B cell (primary cell): ENCODE measurements around the gene PRRG4. TPM values are rescaled to one million over a fixed set of nuclear protein-coding genes. Genes with fewer than 3 reads are reported as not detected.
"Not testable (repeated sequence)": the region's sequence is repeated elsewhere in the genome, so short reads cannot be mapped to it uniquely, and the experiment has no call there.

Experiments
- ATAC-seq: fragments of 200-7000 bp; cut with Tn5 transposase; one replicate; pipeline ENCODE4 v1.10.0; 2021; ENCODE audit warnings: low read depth, mild to moderate bottlenecking, moderate number of reproducible peaks, moderate library complexity
- CTCF ChIA-PET: fragments of 350-600 bp; sonication (Branson Sonifier 250); formaldehyde crosslinking; loops from one replicate; lab custom pipeline; 2021; ENCODE audit warnings: antibody characterized with exemption, inconsistent platforms; lab: Charles Lee
- POLR2A ChIA-PET: fragments of 350-600 bp; sonication (Branson Sonifier 250); formaldehyde crosslinking; loops from one replicate; lab custom pipeline; 2021; ENCODE audit warnings: antibody characterized with exemption; lab: Charles Lee
- DNase-seq: peaks from one replicate; pipeline ENCODE4 v3.0.0; 2013
- H2AFZ ChIP-seq: 2 replicates; pipeline ENCODE4 v1.6.1; 2012; ENCODE audit warnings: mild to moderate bottlenecking, low read depth, low read length; ENCODE audit not compliant: insufficient read depth, poor library complexity, severe bottlenecking
- H3K27ac ChIP-seq, 2 donors: 1 replicate in 1 of 2; 2 replicates in 1 of 2; pipeline ENCODE4 v1.5.1; 2012 to 2013; ENCODE audit warnings: low read length in 2 of 2, mild to moderate bottlenecking in 2 of 2, moderate library complexity in 1 of 2
- H3K27me3 ChIP-seq, 4 experiments: fragments of 200-600 bp in 1 of 4; sonication (generic) in 1 of 4; replicated peaks in 1 of 4; 1 replicate in 2 of 4; 2 replicates in 2 of 4; pipeline versions ENCODE4 v1.6.1 to v1.7.0; 2013 to 2016; ENCODE audit warnings: low read length in 3 of 4, mild to moderate bottlenecking in 2 of 4, mixed read lengths in 1 of 4, moderate library complexity in 1 of 4; ENCODE audit not compliant: insufficient read depth in 4 of 4, control insufficient read depth in 3 of 4; ENCODE audit errors: control extremely low read depth in 1 of 4
- H3K36me3 ChIP-seq, 2 experiments: replicated peaks in 1 of 2; 1 replicate in 1 of 2; 2 replicates in 1 of 2; pipeline versions ENCODE4 v1.6.1 to v1.7.1; 2013; ENCODE audit warnings: low read length in 1 of 2; ENCODE audit not compliant: insufficient read depth in 2 of 2, control insufficient read depth in 1 of 2; ENCODE audit errors: control extremely low read depth in 1 of 2, extremely low read depth in 1 of 2
- H3K4me1 ChIP-seq, 2 donors: fragments of 200-600 bp in 1 of 2; sonication (generic) in 1 of 2; 1 replicate in 1 of 2; 2 replicates in 1 of 2; pipeline versions ENCODE4 v1.5.1 to v1.6.1; 2013 to 2017; ENCODE audit warnings: low read length in 2 of 2; ENCODE audit not compliant: control insufficient read depth in 2 of 2, insufficient read depth in 2 of 2
- H3K4me2 ChIP-seq: replicated peaks from 2 replicates; pipeline ENCODE3; 2012; ENCODE audit warnings: mild to moderate bottlenecking, low read depth, low read length; ENCODE audit not compliant: poor library complexity, severe bottlenecking
- H3K4me3 ChIP-seq, 5 experiments: fragments of 200-600 bp in 1 of 5; sonication (generic) in 1 of 5; 1 replicate in 3 of 5; 2 replicates in 2 of 5; pipeline versions ENCODE4 v1.5.1 to v1.7.0; 2011 to 2016; ENCODE audit warnings: low read length in 4 of 5, mild to moderate bottlenecking in 4 of 5, low read depth in 2 of 5, control low read depth in 1 of 5, moderate library complexity in 1 of 5; ENCODE audit not compliant: insufficient read depth in 1 of 5; ENCODE audit errors: control extremely low read depth in 1 of 5, extremely low read depth in 1 of 5
- H3K79me2 ChIP-seq: fragments of 200-600 bp; sonication (generic); one replicate; pipeline ENCODE4 v1.6.0; 2016; ENCODE audit warnings: low read length; ENCODE audit not compliant: control insufficient read depth, insufficient read depth
- H3K9ac ChIP-seq: fragments of 200-600 bp; sonication (generic); 2 replicates; pipeline ENCODE4 v1.6.1; 2017; ENCODE audit warnings: mild to moderate bottlenecking, low read length, moderate library complexity
- H3K9me3 ChIP-seq, 3 donors: one replicate each; pipeline versions ENCODE4 v1.6.1 to v1.7.1; 2013; ENCODE audit warnings: low read length in 2 of 3; ENCODE audit not compliant: control insufficient read depth in 2 of 3, insufficient read depth in 1 of 3; ENCODE audit errors: control extremely low read depth in 1 of 3
- H4K20me1 ChIP-seq: 2 replicates; pipeline ENCODE4 v1.6.0; 2012; ENCODE audit warnings: mild to moderate bottlenecking, low read length; ENCODE audit not compliant: insufficient read depth, control insufficient read depth, poor library complexity, severe bottlenecking
- H3K27ac Mint-ChIP-seq: one replicate; pipeline ENCODE4 v1.8.0; 2021; ENCODE audit warnings: mixed read lengths
- H3K27me3 Mint-ChIP-seq: one replicate; pipeline ENCODE4 v1.8.0; 2021; ENCODE audit warnings: mixed read lengths
- H3K4me1 Mint-ChIP-seq: one replicate; pipeline ENCODE4 v1.8.0; 2021; ENCODE audit warnings: mixed read lengths
- H3K4me3 Mint-ChIP-seq: one replicate; pipeline ENCODE4 v1.8.0; 2021; ENCODE audit warnings: mixed read lengths
- H3K9me3 Mint-ChIP-seq: one replicate; pipeline ENCODE4 v1.8.0; 2022; ENCODE audit warnings: mixed read lengths; ENCODE audit not compliant: insufficient read depth
- EZH2 ChIP-seq: IDR thresholded peaks from 2 replicates; pipeline ENCODE4 v1.6.1; 2012; ENCODE audit warnings: borderline replicate concordance, low read depth, mild to moderate bottlenecking, moderate library complexity, low read length; ENCODE audit not compliant: insufficient read depth, poor library complexity, severe bottlenecking
- WGBS: methylation state at CpG from one replicate; pipeline ENCODE4 v1.1.5; 2013; ENCODE audit warnings: missing lambda C conversion rate; ENCODE audit not compliant: insufficient coverage; 5-methylcytosine and 5-hydroxymethylcytosine counted together
- intact Hi-C: fragments of 100-400 bp; cut with micrococcal nuclease; formaldehyde crosslinking; loops from one replicate; pipeline ENCODE4 v1.10.0; 2022
- polyA plus RNA-seq: library from polyadenylated mRNA; depleted of rRNA; stranded (reverse); fragments of >200 nt; gene quantifications from 2 replicates; pipeline ENCODE4 v1.2.3, GENCODE V29; 2012
- total RNA-seq, 2 donors: library from RNA; stranded (reverse); fragments of 120-200 nt in 1 of 2; gene quantifications; 1 replicate in 1 of 2; 2 replicates in 1 of 2; pipeline versions ENCODE4 v1.2.3 to v1.2.4, GENCODE V29; 2013 to 2022
- TF ChIP-seq, protein P1 (sequence below): fragments of 200-600 bp; IDR thresholded peaks from one replicate; pipeline ENCODE4 v1.8.0; 2022; ENCODE audit warnings: antibody characterized with exemption, mild to moderate bottlenecking

The PRRG4 gene
- total and polyA plus RNA-seq, 2 donors (not counting 1 experiment from before 2014, with no cell fraction given) = 0.07 TPM; not detected in 1

- POLR2A ChIA-PET = no interaction called here
- H3K27me3 ChIP-seq = peaks cover 0 to 3% (median 0%) of the 10 kb centered on the region in 4 experiments
- Mint-ChIP-seq H3K4me1 (no peaks in the 10 kb centered on the region), H3K27me3 (peaks cover 8% of the 10 kb centered on the region), H3K27ac (no peak overlapping the region), H3K4me3 (no peak overlapping the region), H3K9me3 (no peaks in the 10 kb centered on the region)
- no peaks in the 10 kb centered on the region for H4K20me1 ChIP-seq
- DNase-seq (no peak), ATAC-seq (no peak)
- H2AFZ ChIP-seq = no peak overlapping the region
- no peak for TF ChIP-seq EZH2
- TF ChIP-seq, protein P1, sequence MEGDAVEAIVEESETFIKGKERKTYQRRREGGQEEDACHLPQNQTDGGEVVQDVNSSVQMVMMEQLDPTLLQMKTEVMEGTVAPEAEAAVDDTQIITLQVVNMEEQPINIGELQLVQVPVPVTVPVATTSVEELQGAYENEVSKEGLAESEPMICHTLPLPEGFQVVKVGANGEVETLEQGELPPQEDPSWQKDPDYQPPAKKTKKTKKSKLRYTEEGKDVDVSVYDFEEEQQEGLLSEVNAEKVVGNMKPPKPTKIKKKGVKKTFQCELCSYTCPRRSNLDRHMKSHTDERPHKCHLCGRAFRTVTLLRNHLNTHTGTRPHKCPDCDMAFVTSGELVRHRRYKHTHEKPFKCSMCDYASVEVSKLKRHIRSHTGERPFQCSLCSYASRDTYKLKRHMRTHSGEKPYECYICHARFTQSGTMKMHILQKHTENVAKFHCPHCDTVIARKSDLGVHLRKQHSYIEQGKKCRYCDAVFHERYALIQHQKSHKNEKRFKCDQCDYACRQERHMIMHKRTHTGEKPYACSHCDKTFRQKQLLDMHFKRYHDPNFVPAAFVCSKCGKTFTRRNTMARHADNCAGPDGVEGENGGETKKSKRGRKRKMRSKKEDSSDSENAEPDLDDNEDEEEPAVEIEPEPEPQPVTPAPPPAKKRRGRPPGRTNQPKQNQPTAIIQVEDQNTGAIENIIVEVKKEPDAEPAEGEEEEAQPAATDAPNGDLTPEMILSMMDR = no peak
- no peak overlapping the region for H3K4me3 ChIP-seq
- CTCF ChIA-PET = no interaction called here
- 94% methylated on average over 3 of the region's 3 CpGs for WGBS
- H3K4me1 ChIP-seq = no peaks in the 10 kb centered on the region
- no peaks in the 10 kb centered on the region for H3K9me3 ChIP-seq
- intact Hi-C loops = no loop called here
- no peak overlapping the region for H3K9ac ChIP-seq
- H3K4me2 ChIP-seq = no peak overlapping the region
- H3K36me3 ChIP-seq = no peaks in the 10 kb centered on the region
- H3K27ac ChIP-seq = no peak overlapping the region
- H3K79me2 ChIP-seq = no peaks in the 10 kb centered on the region
Measured at GRCh38 chr11:32861850-32862577, 32.3 kb downstream of the PRRG4 start.

DNA sequence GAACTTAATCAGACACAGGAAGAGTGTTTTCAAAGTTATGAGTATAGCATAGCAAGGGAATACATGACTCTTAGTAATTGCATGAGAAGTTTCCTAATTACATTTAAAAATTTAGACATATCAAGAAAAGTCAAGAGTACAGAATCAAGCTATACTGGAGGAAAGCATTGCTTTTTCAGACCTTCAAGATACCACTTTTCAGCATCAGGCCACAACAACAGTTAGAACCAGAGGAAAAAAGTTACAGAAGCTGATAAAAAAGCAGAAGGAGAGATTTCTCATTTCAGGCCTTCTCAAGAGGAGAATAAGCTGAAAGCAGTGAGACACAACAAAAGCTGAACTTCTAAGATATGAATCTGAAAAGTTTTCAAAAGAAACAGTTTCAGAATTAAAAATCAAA lies 34.8 kb downstream of the PRRG4 start:
- Histone ChIP-seq H3K9me3 (peaks cover 0 to 1% (median 0%) of the 10 kb centered on the region in 3 donors), H3K79me2 (no peaks in the 10 kb centered on the region), H3K27me3 (peaks cover 0 to 3% (median 0%) of the 10 kb centered on the region in 4 experiments), H3K27ac (no peak overlapping the region), H3K4me2 (no peak overlapping the region), H3K9ac (no peak overlapping the region), H4K20me1 (no peaks in the 10 kb centered on the region), H3K36me3 (no peaks in the 10 kb centered on the region), H3K4me3 (no peak overlapping the region), H2AFZ (no peak overlapping the region), H3K4me1 (no peaks in the 10 kb centered on the region)
- TF ChIP-seq, protein P1 = no peak
- no peak for TF ChIP-seq EZH2
- H3K27ac Mint-ChIP-seq = no peak overlapping the region
- H3K4me1 Mint-ChIP-seq = no peaks in the 10 kb centered on the region
- POLR2A ChIA-PET = no interaction called here
- peaks cover 5% of the 10 kb centered on the region for H3K9me3 Mint-ChIP-seq
- CTCF ChIA-PET = no interaction called here
- peaks cover 8% of the 10 kb centered on the region for H3K27me3 Mint-ChIP-seq
- no peak for DNase-seq
- no peak overlapping the region for H3K4me3 Mint-ChIP-seq
- no peak for ATAC-seq
- intact Hi-C loops = no loop called here

GRCh38 chr11:32868752-32869151 lies 39.0 kb downstream of the PRRG4 start:
- POLR2A ChIA-PET, H3K4me1 Mint-ChIP-seq, H2AFZ ChIP-seq, H3K4me1 ChIP-seq, H3K27ac ChIP-seq, intact Hi-C loops, ATAC-seq, H3K9me3 ChIP-seq, H3K27ac Mint-ChIP-seq, H3K4me2 ChIP-seq, H4K20me1 ChIP-seq, H3K27me3 ChIP-seq, H3K79me2 ChIP-seq, H3K9ac ChIP-seq, H3K4me3 ChIP-seq, DNase-seq, H3K4me3 Mint-ChIP-seq, H3K36me3 ChIP-seq: not testable (repeated sequence)
- peaks cover 12% of the 10 kb centered on the region for H3K9me3 Mint-ChIP-seq
- CTCF ChIA-PET = interaction anchor here (0.7 kb wide), 1 partner anchor 590 kb away, joined by 3 read pairs; no protein-coding TSS in a partner anchor
- H3K27me3 Mint-ChIP-seq = peaks cover 13% of the 10 kb centered on the region
- no CpG with 5 or more reads among the region's 4 CpGs for WGBS
